Activated T-cell treated with anti-CD3 and anti-CD28 coated beads for 24 hours (primary cell): ENCODE measurements around the gene EGF.

Experiments used
- DNase-seq: peaks from one replicate; pipeline ENCODE4 v3.0.0-alpha.2; 2020; ENCODE audit warnings: low read depth

The EGF gene

GRCh38 chr4:109959195-109959594 lies 46.5 kb downstream of the EGF start:
- DNase-seq = no peak

- DNase-seq = no peak
Observed at GRCh38 chr4:109962401-109962800, 49.7 kb downstream of the EGF start.

- no peak for DNase-seq
Observed at GRCh38 chr4:109966891-109967481, 54.3 kb downstream of the EGF start.

GRCh38 chr4:109967798-109968520 lies 55.3 kb downstream of the EGF start:
- no peak for DNase-seq

GRCh38 chr4:109969087-109969486 lies 56.4 kb downstream of the EGF start:
- DNase-seq = no peak

GRCh38 chr4:109969919-109970318 lies 57.2 kb downstream of the EGF start:
- DNase-seq = no peak

- DNase-seq = no peak
Observed at GRCh38 chr4:109972786-109973528, 60.3 kb downstream of the EGF start.

GRCh38 chr4:109973529-109973905 lies 60.8 kb downstream of the EGF start:
- DNase-seq = no peak

GRCh38 chr4:109976189-109976588 lies 63.5 kb downstream of the EGF start:
- no peak for DNase-seq

GRCh38 chr4:109977854-109978501 lies 65.3 kb downstream of the EGF start:
- DNase-seq = no peak

- no peak for DNase-seq
Observed at GRCh38 chr4:109978704-109979454, 66.2 kb downstream of the EGF start.

- DNase-seq = no peak
Observed at GRCh38 chr4:109979920-109980717, 67.4 kb downstream of the EGF start.

- DNase-seq = no peak
Observed at GRCh38 chr4:109981936-109982335, 69.3 kb downstream of the EGF start.

- no peak for DNase-seq
Observed at GRCh38 chr4:109982521-109982920, 69.8 kb downstream of the EGF start.

- DNase-seq = no peak
Observed at GRCh38 chr4:109985993-109986974, 73.6 kb downstream of the EGF start.

- DNase-seq = no peak
Observed at GRCh38 chr4:109989044-109989443, 76.4 kb downstream of the EGF start.

- DNase-seq = no peak
Observed at GRCh38 chr4:109989618-109990017, 76.9 kb downstream of the EGF start.

- no peak for DNase-seq
Observed at GRCh38 chr4:109990261-109991257, 77.9 kb downstream of the EGF start.

GRCh38 chr4:109993116-109993515 lies 80.4 kb downstream of the EGF start:
- DNase-seq = no peak
